K562 (cell line): ENCODE results near the gene PRRC2C. TPM values are rescaled to one million over a fixed set of nuclear protein-coding genes. Genes with fewer than 3 reads are reported as not detected.

Experiments used
- ATAC-seq: fragments of 200-7000 bp; cut with Tn5 transposase; 3 replicates; pipeline ENCODE4 v1.9.1; 2020; ENCODE audit warnings: moderate library complexity
- BruUV-seq: library from RNA; stranded (reverse); fragments of 400-500 nt; replicated peaks from 2 replicates; lab custom pipeline; 2021; lab: Mats Ljungman, UMichigan
- CTCF ChIA-PET: fragments of 300-600 bp; formaldehyde crosslinking; extraction: SDS; loops from one replicate; lab custom pipeline; 2021; ENCODE audit warnings: low intra/inter-chr PET ratio; lab: Yijun Ruan, JAX
- POLR2A ChIA-PET: fragments of 300-600, 350-650 bp; sonication (Branson Sonifier 250); formaldehyde crosslinking; extraction: SDS; loops from one replicate; lab custom pipeline; 2021; ENCODE audit warnings: antibody characterized with exemption, inconsistent platforms; lab: Yijun Ruan, JAX
- DNase-seq, 4 experiments: peaks; one replicate each; pipeline versions ENCODE4 v3.0.0 to v3.0.0-alpha.2; 2011 to 2018; ENCODE audit warnings: low spot score in 3 of 4, mixed read lengths in 3 of 4; ENCODE audit errors: extremely low read depth in 1 of 4
- FAIRE-seq: peaks from 2 replicates; lab custom pipeline; 2011; peaks lifted over from hg19 to GRCh38; lab: Jason Lieb, UNC
- H2AFZ ChIP-seq: 2 replicates; pipeline ENCODE4 v1.6.0; 2011; ENCODE audit warnings: low read depth, low read length, control low read depth, inconsistent platforms
- H3K27ac ChIP-seq: fragments of 200-600 bp; 3 replicates; pipeline ENCODE4 v1.8.0; 2011; ENCODE audit warnings: low read depth, mild to moderate bottlenecking, control low read depth, inconsistent platforms, low read length, moderate library complexity, mixed read lengths; ENCODE audit errors: extremely low read depth
- H3K27me3 ChIP-seq, 2 experiments: fragments of 300-600 bp in 1 of 2; 2 replicates in 1 of 2; 3 replicates in 1 of 2; pipeline versions ENCODE4 v1.6.0 to v1.8.0; 2011; ENCODE audit warnings: inconsistent platforms in 2 of 2, low read length in 2 of 2, mild to moderate bottlenecking in 1 of 2, mixed read lengths in 1 of 2, moderate library complexity in 1 of 2; ENCODE audit not compliant: control insufficient read depth in 2 of 2, insufficient read depth in 2 of 2
- H3K36me3 ChIP-seq: fragments of 300-600 bp; 3 replicates; pipeline ENCODE4 v1.8.0; 2011; ENCODE audit warnings: mild to moderate bottlenecking, low read length, inconsistent platforms; ENCODE audit not compliant: control insufficient read depth, insufficient read depth
- H3K4me1 ChIP-seq, 2 experiments: fragments of 200-600 bp in 1 of 2; replicated peaks in 1 of 2; 2 replicates in 1 of 2; 3 replicates in 1 of 2; pipeline versions ENCODE4 v1.5.1 to v1.8.0; 2011; ENCODE audit warnings: inconsistent platforms in 2 of 2, low read length in 2 of 2, mild to moderate bottlenecking in 1 of 2, mixed read lengths in 1 of 2, moderate library complexity in 1 of 2; ENCODE audit not compliant: control insufficient read depth in 2 of 2, insufficient read depth in 2 of 2
- H3K4me2 ChIP-seq: 2 replicates; pipeline ENCODE4 v1.6.1; 2011; ENCODE audit warnings: low read length, control low read depth, inconsistent platforms, mixed read lengths; ENCODE audit not compliant: insufficient read depth
- H3K4me3 ChIP-seq: fragments of 200-600 bp; sonication (generic), shearing (Covaris generic); 2 replicates; pipeline ENCODE4 v1.5.1; 2016; ENCODE audit warnings: control low read depth, inconsistent platforms
- H3K79me2 ChIP-seq: fragments of 200-600 bp; 3 replicates; pipeline ENCODE4 v1.8.0; 2011; ENCODE audit warnings: low read length, inconsistent platforms; ENCODE audit not compliant: control insufficient read depth, insufficient read depth
- H3K9ac ChIP-seq, 2 experiments: 2 replicates each; pipeline versions ENCODE4 v1.6.0 to v1.6.1; 2011; ENCODE audit warnings: low read depth in 2 of 2, low read length in 2 of 2, control low read depth in 1 of 2, inconsistent platforms in 1 of 2, mild to moderate bottlenecking in 1 of 2, mixed read lengths in 1 of 2; ENCODE audit not compliant: insufficient read depth in 1 of 2
- H3K9me1 ChIP-seq: one replicate; pipeline ENCODE4 v1.6.0; 2011; ENCODE audit warnings: inconsistent platforms, mild to moderate bottlenecking, low read length, moderate library complexity; ENCODE audit not compliant: control insufficient read depth, insufficient read depth
- H3K9me3 ChIP-seq: replicated peaks from 2 replicates; pipeline ENCODE4 v1.5.1; 2011; ENCODE audit warnings: low read depth, low read length, inconsistent platforms; ENCODE audit not compliant: control insufficient read depth, insufficient read depth
- H4K20me1 ChIP-seq: replicated peaks from 2 replicates; pipeline ENCODE4 v1.6.1; 2011; ENCODE audit warnings: low read length, inconsistent platforms, mixed read lengths; ENCODE audit not compliant: control insufficient read depth, insufficient read depth
- ATF1 ChIP-seq, 2 experiments: fragments of 450-650 bp in 1 of 2; IDR thresholded peaks; 2 replicates each; pipeline ENCODE4 v1.6.1; 2016; ENCODE audit warnings: missing compliant biosample characterization in 1 of 2, missing genetic modification characterization in 1 of 2
- CREM ChIP-seq: IDR thresholded peaks from 2 replicates; pipeline ENCODE4 v1.6.1; 2014; ENCODE audit warnings: antibody characterized with exemption, low read depth
- E2F1 ChIP-seq: sonication (generic); formaldehyde crosslinking; IDR thresholded peaks from 2 replicates; pipeline ENCODE4 v1.8.1; 2023; ENCODE audit warnings: mild to moderate bottlenecking, missing genetic modification reagents, moderate library complexity
- ETV1 ChIP-seq: fragments of 450-650 bp; conservative IDR thresholded peaks from 2 replicates; pipeline ENCODE4 v1.6.1; 2016; ENCODE audit warnings: missing genetic modification characterization, control low read depth, low read depth, missing compliant biosample characterization
- FOXP4 ChIP-seq: sonication (generic); formaldehyde crosslinking; IDR thresholded peaks from 2 replicates; pipeline ENCODE4 v1.8.0; 2022; ENCODE audit warnings: mild to moderate bottlenecking, missing genetic modification reagents, borderline replicate concordance
- GMEB1 ChIP-seq: fragments of 250-450 bp; sonication (Bioruptor Pico); IDR thresholded peaks from 2 replicates; pipeline ENCODE4 v1.4.0; 2020; ENCODE audit warnings: mild to moderate bottlenecking
- PHF21A ChIP-seq: fragments of 450-650 bp; IDR thresholded peaks from 2 replicates; pipeline ENCODE4 v1.6.1; 2017; ENCODE audit warnings: low read depth, borderline replicate concordance
- POLR2A ChIP-seq: fragments of 450-650 bp; conservative IDR thresholded peaks from 2 replicates; pipeline ENCODE4 v1.6.1; 2016
- PTRF ChIP-seq: fragments of 450-650 bp; IDR thresholded peaks from 2 replicates; pipeline ENCODE4 v1.6.1; 2016; ENCODE audit warnings: mild to moderate bottlenecking, missing genetic modification characterization, missing compliant biosample characterization
- SMAD3 ChIP-seq: fragments of 450-650 bp; formaldehyde crosslinking; conservative IDR thresholded peaks from 2 replicates; pipeline ENCODE4 v1.4.0; 2020; ENCODE audit warnings: mild to moderate bottlenecking
- SUPT5H ChIP-seq: fragments of 450-650 bp; IDR thresholded peaks from 2 replicates; pipeline ENCODE4 v1.6.1; 2016
- THAP7 ChIP-seq: fragments of 250-450 bp; sonication (Bioruptor Pico); IDR thresholded peaks from 2 replicates; pipeline ENCODE4 v1.5.0; 2021
- ZNF507 ChIP-seq: conservative IDR thresholded peaks from 2 replicates; pipeline ENCODE4 v1.6.1; 2017; ENCODE audit warnings: missing genetic modification characterization, missing compliant biosample characterization
- ZNF707 ChIP-seq: fragments of 250-450 bp; sonication (Bioruptor Pico); conservative IDR thresholded peaks from 2 replicates; pipeline ENCODE4 v1.8.0; 2022; ENCODE audit warnings: inconsistent platforms, mild to moderate bottlenecking, moderate library complexity
- in situ Hi-C: fragments of 300-500 bp; cut with MboI; formaldehyde crosslinking; loops from 4 replicates; pipeline ENCODE4 v1.15.0; 2018; ENCODE audit warnings: inconsistent platforms, mixed read lengths
- intact Hi-C: fragments of 100-400 bp; cut with micrococcal nuclease; formaldehyde crosslinking; loops from 2 replicates; pipeline ENCODE4 v1.14.2; 2022
- polyA plus RNA-seq, 8 experiments: library from polyadenylated mRNA; depleted of rRNA in 4 of 8; stranded (reverse) in 5 of 8; unstranded in 3 of 8; fragments of >200 nt; fragmentation: Nextera tagmentation in 2 of 8; fragmentation: Illumina TruSeq in 1 of 8; extraction: Ambion mirVana in 2 of 8; extraction: Trizol in 1 of 8; gene quantifications; 2 replicates each; pipeline versions ENCODE4 v1.2.1 to v1.2.3, GENCODE V29; 2011 to 2014; ENCODE audit warnings: inconsistent platforms in 1 of 8, missing spikeins in 1 of 8
- total RNA-seq, 7 experiments: library from RNA; depleted of rRNA in 6 of 7; stranded (reverse); fragments of >200 nt in 6 of 7; fragmentation: Illumina TruSeq in 2 of 7; extraction: Trizol in 2 of 7; gene quantifications; 2 replicates each; pipeline versions ENCODE4 v1.2.1 to v1.2.3, GENCODE V29; 2011 to 2021; ENCODE audit warnings: low replicate concordance in 1 of 7

The PRRC2C gene
- total and polyA plus RNA-seq, 9 of the 15 experiments (the other 6 are each of a cell fraction or from before 2014, with no cell fraction given) = 61.9 to 237 (median 105) TPM

- no peak for TF ChIP-seq THAP7 (CRISPR knock-in tag)
- TF ChIP-seq CREM = no peak
- TF ChIP-seq GMEB1 (CRISPR knock-in tag) = no peak
- no peak for TF ChIP-seq POLR2A
- TF ChIP-seq, all 486 proteins: peak for 0
Measured at GRCh38 chr1:171507435-171507834, 22.1 kb downstream of the PRRC2C start (continued).

- H3K4me2 ChIP-seq = no peak overlapping the region
- H3K27ac ChIP-seq = no peak overlapping the region
- BruUV-seq = no TSS peak
- H3K4me3 ChIP-seq = no peak overlapping the region
- intact Hi-C loops (no loop called here), in situ Hi-C loops (no loop called here)
- peaks cover 100% of the 10 kb centered on the region for H3K79me2 ChIP-seq
- FAIRE-seq = no peak
- POLR2A ChIA-PET = interaction anchor here (0.5 to 1.3 kb wide), 2 partner anchors 10 to 32 kb away, joined by 3 read pairs; no protein-coding TSS in a partner anchor
- H3K9me3 ChIP-seq = no peaks in the 10 kb centered on the region
- no peak overlapping the region for H3K9ac ChIP-seq
- no peak overlapping the region for H2AFZ ChIP-seq
- H4K20me1 ChIP-seq = peaks cover 36% of the 10 kb centered on the region
- CTCF ChIA-PET = no interaction called here
- peaks cover 20% of the 10 kb centered on the region for H3K36me3 ChIP-seq
- ATAC-seq = no peak
- no peak for DNase-seq
- no peaks in the 10 kb centered on the region for H3K27me3 ChIP-seq
- H3K4me1 ChIP-seq = peaks cover 0 to 3% of the 10 kb centered on the region in 2 experiments; a peak in 2 of 5 replicates
- H3K9me1 ChIP-seq = no peaks in the 10 kb centered on the region
- TF ChIP-seq ZNF707 = no peak
- no peak for TF ChIP-seq SMAD3 (CRISPR knock-in tag)
- TF ChIP-seq ATF1 (CRISPR knock-in tag; IDR thresholded peaks at IDR 0.05) = no peak
- no peak for TF ChIP-seq ATF1 (tag; IDR thresholded peaks at IDR 0.05)
- TF ChIP-seq FOXP4 = no peak
- TF ChIP-seq ETV1 (tag) = no peak
- TF ChIP-seq ZNF507 = no peak
- TF ChIP-seq SUPT5H = no peak
- TF ChIP-seq PHF21A = no peak
- no peak for TF ChIP-seq PTRF (tag)
- no peak for TF ChIP-seq E2F1 (CRISPR knock-in tag)
Measured at GRCh38 chr1:171509191-171509590, 23.9 kb downstream of the PRRC2C start.
